Measurements from ENCODE around the gene SLC24A4. TPM values are rescaled to one million over a fixed set of nuclear protein-coding genes. Genes with fewer than 3 reads are reported as not detected.

The SLC24A4 gene
- total RNA-seq, 1 experiment from 2014 or later: not detected

- no peak for TF ChIP-seq YY1 (IDR thresholded peaks at IDR 0.05; ENCODE audit: extremely low read depth, insufficient replicate concordance, low read depth, low read length)
- no peak for TF ChIP-seq SIN3A (IDR thresholded peaks at IDR 0.05; ENCODE audit: low read depth)
- TF ChIP-seq CBX3 (IDR thresholded peaks at IDR 0.05; ENCODE audit: low read depth): no peak
- no peak for TF ChIP-seq MAX (IDR thresholded peaks at IDR 0.05)
- CTCF ChIA-PET: interaction anchor here (1.2 kb wide), 1 partner anchor 50 kb away, joined by 3 read pairs; no protein-coding TSS in a partner anchor
- intact Hi-C loops (cut with micrococcal nuclease): no loop called here
- H3K27me3 ChIP-seq (ENCODE audit: insufficient read depth, low read length): no peaks in the 10 kb centered on the region
- H3K27ac ChIP-seq (ENCODE audit: low read depth, low read length): no peak overlapping the region
- H3K4me2 ChIP-seq (ENCODE audit: low read length): no peak overlapping the region
- H3K4me3 ChIP-seq (replicated peaks in 1 of 2; ENCODE audit: low read depth in 1 of 2, low read length in 2 of 2): no peak overlapping the region
- ATAC-seq: no peak
- POLR2A ChIA-PET: no interaction called here
- H3K9me2 ChIP-seq (ENCODE audit: insufficient read depth): no peaks in the 10 kb centered on the region
- no peak overlapping the region for H2AFZ ChIP-seq (ENCODE audit: low read depth, low read length, poor library complexity, severe bottlenecking)
- H3K79me2 ChIP-seq (ENCODE audit: insufficient read depth, low read length): no peaks in the 10 kb centered on the region
- H3K4me1 ChIP-seq (ENCODE audit: control insufficient read depth in 1 of 2, insufficient read depth in 2 of 2, low read length in 2 of 2): peaks cover 0 to 12% of the 10 kb centered on the region in 2 experiments; a peak in 2 of 4 replicates
- RAD21 ChIA-PET (ENCODE audit: low non-redundant PET in 1 of 2, low total read pairs in 2 of 2, uncharacterized antibody in 2 of 2, unreplicated experiment in 2 of 2): no interaction called here
- H3K9me3 ChIP-seq (ENCODE audit: control insufficient read depth in 1 of 2, insufficient read depth in 1 of 2, low read depth in 1 of 2, low read length in 2 of 2): no peaks in the 10 kb centered on the region
- no peak for DNase-seq (ENCODE audit: low read depth, low spot score)
- no peak overlapping the region for H3K9ac ChIP-seq (ENCODE audit: low read length)
- H3K36me3 ChIP-seq (ENCODE audit: control insufficient read depth in 1 of 2, insufficient read depth in 2 of 2, low read length in 2 of 2): no peaks in the 10 kb centered on the region
- no peaks in the 10 kb centered on the region for H4K20me1 ChIP-seq (ENCODE audit: insufficient read depth)
- no TSS peak for BruUV-seq (replicated peaks)
These were observed 138.1 kb downstream of the SLC24A4 start for GRCh38 chr14:92460916-92461579.

- Histone ChIP-seq H3K9ac (ENCODE audit: low read length) (no peak overlapping the region), H3K9me3 (ENCODE audit: control insufficient read depth in 1 of 2, insufficient read depth in 1 of 2, low read depth in 1 of 2, low read length in 2 of 2) (peaks cover under 1 to 3% of the 10 kb centered on the region in 2 experiments; a peak in 2 of 4 replicates), H3K9me2 (ENCODE audit: insufficient read depth) (no peaks in the 10 kb centered on the region), H3K36me3 (ENCODE audit: control insufficient read depth in 1 of 2, insufficient read depth in 2 of 2, low read length in 2 of 2) (no peaks in the 10 kb centered on the region), H3K4me2 (ENCODE audit: low read length) (no peak overlapping the region), H2AFZ (ENCODE audit: low read depth, low read length, poor library complexity, severe bottlenecking) (no peak overlapping the region), H3K4me1 (ENCODE audit: control insufficient read depth in 1 of 2, insufficient read depth in 2 of 2, low read length in 2 of 2) (peaks cover 0 to 6% of the 10 kb centered on the region in 2 experiments; a peak in 2 of 4 replicates), H3K27ac (ENCODE audit: low read depth, low read length) (no peak overlapping the region), H3K79me2 (ENCODE audit: insufficient read depth, low read length) (no peaks in the 10 kb centered on the region), H3K4me3 (replicated peaks in 1 of 2; ENCODE audit: low read depth in 1 of 2, low read length in 2 of 2) (no peak overlapping the region), H4K20me1 (ENCODE audit: insufficient read depth) (no peaks in the 10 kb centered on the region), H3K27me3 (ENCODE audit: insufficient read depth, low read length) (no peaks in the 10 kb centered on the region)
- ChIA-PET RAD21 (ENCODE audit: low non-redundant PET in 1 of 2, low total read pairs in 2 of 2, uncharacterized antibody in 2 of 2, unreplicated experiment in 2 of 2) (no interaction called here), POLR2A (no interaction called here), CTCF (no interaction called here)
- DNase-seq (ENCODE audit: low read depth, low spot score): no peak
- intact Hi-C loops (cut with micrococcal nuclease): no loop called here
- TF ChIP-seq SP1 (IDR thresholded peaks at IDR 0.05; ENCODE audit: low read depth): no peak
- TF ChIP-seq MAX (IDR thresholded peaks at IDR 0.05): no peak
- TF ChIP-seq ZFX (IDR thresholded peaks at IDR 0.05): no peak
- TF ChIP-seq POLR2A (IDR thresholded peaks at IDR 0.05; ENCODE audit: borderline replicate concordance, extremely low read depth, insufficient read depth, insufficient read length): no peak
- TF ChIP-seq CEBPB (IDR thresholded peaks at IDR 0.05; ENCODE audit: low read depth): no peak
- TF ChIP-seq ELF1 (IDR thresholded peaks at IDR 0.05; ENCODE audit: borderline replicate concordance, low read depth): no peak
- TF ChIP-seq JUND (IDR thresholded peaks at IDR 0.05): no peak
- no peak for TF ChIP-seq RAD21 (IDR thresholded peaks at IDR 0.05; ENCODE audit: low read depth)
- no peak for TF ChIP-seq YY1 (IDR thresholded peaks at IDR 0.05; ENCODE audit: extremely low read depth, insufficient replicate concordance, low read depth, low read length)
- no peak for TF ChIP-seq ZBTB33 (IDR thresholded peaks at IDR 0.05; ENCODE audit: extremely low read depth, insufficient replicate concordance, low read length)
- TF ChIP-seq SRF (IDR thresholded peaks at IDR 0.05; ENCODE audit: low read depth): no peak
- no peak for TF ChIP-seq ATF3 (IDR thresholded peaks at IDR 0.05)
- no peak for TF ChIP-seq TCF7L2 (IDR thresholded peaks at IDR 0.05; ENCODE audit: borderline replicate concordance, extremely low read depth, insufficient read depth, insufficient read length)
- TF ChIP-seq FOSL1 (IDR thresholded peaks at IDR 0.05; ENCODE audit: low read depth): no peak
- no peak for TF ChIP-seq SIN3A (IDR thresholded peaks at IDR 0.05; ENCODE audit: low read depth)
- TF ChIP-seq EZH2phosphoT487 (IDR thresholded peaks at IDR 0.05; ENCODE audit: borderline replicate concordance): no peak
- TF ChIP-seq EZH2 (IDR thresholded peaks at IDR 0.05): no peak
- TF ChIP-seq POLR2AphosphoS5 (IDR thresholded peaks at IDR 0.05; ENCODE audit: low read depth, low read length): no peak
- no peak for TF ChIP-seq CBX3 (IDR thresholded peaks at IDR 0.05; ENCODE audit: low read depth)
- no peak for ATAC-seq
- no TSS peak for BruUV-seq (replicated peaks)
These were observed 138.9 kb downstream of the SLC24A4 start for GRCh38 chr14:92461891-92462290.
